ENCODE results near the gene PAX5.

DNA sequence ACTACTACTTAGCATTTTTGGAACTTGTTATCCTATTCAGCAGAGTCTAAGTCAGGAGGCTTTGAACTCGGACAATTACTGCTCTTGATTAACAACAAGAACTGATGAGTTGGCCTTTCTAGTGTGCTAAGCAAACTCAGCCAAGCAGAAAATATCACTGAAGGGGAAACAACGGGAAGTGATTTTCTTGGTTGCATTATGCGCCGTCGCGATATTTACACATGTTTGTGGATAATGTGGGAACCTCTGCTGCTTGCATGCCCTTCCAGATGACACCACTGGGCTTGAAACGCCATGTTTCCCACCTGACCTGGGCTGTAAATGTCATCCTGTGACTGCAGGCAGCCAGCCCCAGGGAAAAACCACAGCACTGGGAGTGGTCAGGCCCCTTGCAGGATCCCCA is 205.5 kb downstream of the PAX5 start:
- no peak for TF ChIP-seq POLR2A (IDR thresholded peaks at IDR 0.05)
- TF ChIP-seq, protein P1, sequence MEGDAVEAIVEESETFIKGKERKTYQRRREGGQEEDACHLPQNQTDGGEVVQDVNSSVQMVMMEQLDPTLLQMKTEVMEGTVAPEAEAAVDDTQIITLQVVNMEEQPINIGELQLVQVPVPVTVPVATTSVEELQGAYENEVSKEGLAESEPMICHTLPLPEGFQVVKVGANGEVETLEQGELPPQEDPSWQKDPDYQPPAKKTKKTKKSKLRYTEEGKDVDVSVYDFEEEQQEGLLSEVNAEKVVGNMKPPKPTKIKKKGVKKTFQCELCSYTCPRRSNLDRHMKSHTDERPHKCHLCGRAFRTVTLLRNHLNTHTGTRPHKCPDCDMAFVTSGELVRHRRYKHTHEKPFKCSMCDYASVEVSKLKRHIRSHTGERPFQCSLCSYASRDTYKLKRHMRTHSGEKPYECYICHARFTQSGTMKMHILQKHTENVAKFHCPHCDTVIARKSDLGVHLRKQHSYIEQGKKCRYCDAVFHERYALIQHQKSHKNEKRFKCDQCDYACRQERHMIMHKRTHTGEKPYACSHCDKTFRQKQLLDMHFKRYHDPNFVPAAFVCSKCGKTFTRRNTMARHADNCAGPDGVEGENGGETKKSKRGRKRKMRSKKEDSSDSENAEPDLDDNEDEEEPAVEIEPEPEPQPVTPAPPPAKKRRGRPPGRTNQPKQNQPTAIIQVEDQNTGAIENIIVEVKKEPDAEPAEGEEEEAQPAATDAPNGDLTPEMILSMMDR (IDR thresholded peaks at IDR 0.05), result no peak

All from breast epithelium (tissue), 3 donors.